Cardiac atrium fibroblast (primary cell): ENCODE data around the gene NHSL1. TPM values are rescaled to one million over a fixed set of nuclear protein-coding genes. Genes with fewer than 3 reads are reported as not detected.

Source experiments
- total RNA-seq: library from RNA; depleted of rRNA; stranded (reverse); fragments of >200 nt; gene quantifications from 2 replicates; pipeline ENCODE4 v1.2.3, GENCODE V29; 2015

NHSL1 gene, protein sequence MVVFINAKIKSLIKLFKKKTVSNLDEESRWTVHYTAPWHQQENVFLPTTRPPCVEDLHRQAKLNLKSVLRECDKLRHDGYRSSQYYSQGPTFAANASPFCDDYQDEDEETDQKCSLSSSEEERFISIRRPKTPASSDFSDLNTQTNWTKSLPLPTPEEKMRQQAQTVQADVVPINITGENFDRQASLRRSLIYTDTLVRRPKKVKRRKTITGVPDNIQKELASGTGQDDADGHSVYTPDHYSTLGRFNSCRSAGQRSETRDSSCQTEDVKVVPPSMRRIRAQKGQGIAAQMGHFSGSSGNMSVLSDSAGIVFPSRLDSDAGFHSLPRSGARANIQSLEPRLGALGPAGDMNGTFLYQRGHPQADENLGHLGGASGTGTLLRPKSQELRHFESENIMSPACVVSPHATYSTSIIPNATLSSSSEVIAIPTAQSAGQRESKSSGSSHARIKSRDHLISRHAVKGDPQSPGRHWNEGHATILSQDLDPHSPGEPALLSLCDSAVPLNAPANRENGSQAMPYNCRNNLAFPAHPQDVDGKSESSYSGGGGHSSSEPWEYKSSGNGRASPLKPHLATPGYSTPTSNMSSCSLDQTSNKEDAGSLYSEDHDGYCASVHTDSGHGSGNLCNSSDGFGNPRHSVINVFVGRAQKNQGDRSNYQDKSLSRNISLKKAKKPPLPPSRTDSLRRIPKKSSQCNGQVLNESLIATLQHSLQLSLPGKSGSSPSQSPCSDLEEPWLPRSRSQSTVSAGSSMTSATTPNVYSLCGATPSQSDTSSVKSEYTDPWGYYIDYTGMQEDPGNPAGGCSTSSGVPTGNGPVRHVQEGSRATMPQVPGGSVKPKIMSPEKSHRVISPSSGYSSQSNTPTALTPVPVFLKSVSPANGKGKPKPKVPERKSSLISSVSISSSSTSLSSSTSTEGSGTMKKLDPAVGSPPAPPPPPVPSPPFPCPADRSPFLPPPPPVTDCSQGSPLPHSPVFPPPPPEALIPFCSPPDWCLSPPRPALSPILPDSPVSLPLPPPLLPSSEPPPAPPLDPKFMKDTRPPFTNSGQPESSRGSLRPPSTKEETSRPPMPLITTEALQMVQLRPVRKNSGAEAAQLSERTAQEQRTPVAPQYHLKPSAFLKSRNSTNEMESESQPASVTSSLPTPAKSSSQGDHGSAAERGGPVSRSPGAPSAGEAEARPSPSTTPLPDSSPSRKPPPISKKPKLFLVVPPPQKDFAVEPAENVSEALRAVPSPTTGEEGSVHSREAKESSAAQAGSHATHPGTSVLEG (N-terminal part only)
- 10.5 and 11.4 TPM in 2 replicates for total RNA-seq

DNA sequence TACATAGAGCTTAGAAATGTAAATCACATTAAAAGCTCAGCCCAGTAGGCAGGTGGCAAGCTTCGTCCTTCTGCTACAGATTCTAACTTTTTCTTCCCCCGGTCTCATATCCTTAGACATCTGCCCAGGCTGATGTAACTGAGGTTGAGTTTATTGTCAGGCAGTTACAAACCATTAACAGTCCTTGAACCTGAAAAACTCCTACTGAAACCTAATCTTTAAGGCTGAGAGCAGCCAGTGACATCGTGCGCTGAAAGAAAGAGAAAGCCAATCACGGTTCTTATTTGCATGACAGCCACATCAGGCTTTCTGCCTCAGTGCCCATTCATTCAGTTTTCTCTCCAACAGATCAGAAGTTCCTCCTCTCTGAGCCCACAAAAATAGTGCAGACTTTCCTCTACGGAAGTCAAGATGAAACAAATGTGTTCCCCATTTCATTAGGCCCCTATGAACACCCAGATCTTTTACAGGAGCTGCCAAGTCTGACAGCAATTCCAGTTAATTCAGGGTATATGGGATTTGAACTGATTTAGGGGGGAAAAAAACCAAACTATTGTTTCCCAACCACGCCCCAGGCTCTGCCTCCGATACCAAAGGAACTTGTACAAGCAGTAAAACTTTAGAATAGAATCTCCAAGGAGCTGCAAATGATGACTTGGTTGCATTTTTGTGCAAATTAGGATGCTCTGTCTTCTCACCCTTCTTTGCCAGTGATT is at the start of gene NHSL1:
Gene NHSL1 (minus strand): TSS at position 192 of the 716 bp plus-strand sequence. CDS start 204 bp downstream, outside the sequence.

DNA sequence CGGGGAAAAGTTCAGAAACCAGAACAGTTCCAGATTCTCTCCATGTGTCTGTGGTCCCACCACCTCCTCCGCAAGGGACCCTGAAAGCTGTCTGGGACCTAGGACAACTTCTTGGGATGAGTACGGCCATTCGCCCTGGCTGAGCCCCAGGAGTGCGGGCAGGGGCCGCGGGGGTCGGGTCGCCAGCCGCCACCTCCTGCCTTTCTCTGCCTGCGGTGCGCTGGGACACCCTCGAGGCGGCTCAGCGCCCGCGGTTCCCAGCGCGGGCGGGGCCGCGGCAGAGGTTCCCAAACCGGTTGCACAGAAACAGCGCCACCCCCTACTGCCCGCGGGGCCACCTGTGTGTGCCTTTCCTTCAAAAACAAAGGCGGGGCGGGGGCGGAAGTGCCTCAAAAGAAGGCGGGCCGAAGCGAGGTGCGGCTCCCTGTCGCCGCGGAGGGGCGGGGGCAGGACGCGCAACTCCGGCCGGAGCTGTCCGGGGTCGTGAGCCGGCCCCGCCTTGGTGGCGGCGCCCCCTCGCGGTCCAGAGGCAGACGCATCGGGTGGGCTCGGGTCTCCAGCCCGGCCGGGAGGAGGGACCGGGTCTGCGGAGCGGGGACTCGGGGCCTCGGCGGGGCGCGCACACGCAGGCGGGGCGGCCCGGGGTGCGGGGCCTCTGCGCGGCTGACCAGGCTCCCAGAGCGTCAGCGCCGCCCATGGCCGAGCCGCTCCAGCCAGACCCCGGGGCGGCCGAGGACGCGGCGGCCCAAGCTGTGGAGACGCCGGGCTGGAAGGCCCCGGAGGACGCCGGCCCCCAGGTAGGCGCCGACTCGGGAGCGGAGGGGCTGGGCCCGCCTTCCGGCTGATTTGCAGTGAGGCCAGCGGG is 95.3 kb downstream of the NHSL1 start, which contains the start of gene HEBP2:
Gene HEBP2 (plus strand): TSS at position 423 of the 865 bp plus-strand sequence. CDS start 273 bp downstream, at position 696.

DNA sequence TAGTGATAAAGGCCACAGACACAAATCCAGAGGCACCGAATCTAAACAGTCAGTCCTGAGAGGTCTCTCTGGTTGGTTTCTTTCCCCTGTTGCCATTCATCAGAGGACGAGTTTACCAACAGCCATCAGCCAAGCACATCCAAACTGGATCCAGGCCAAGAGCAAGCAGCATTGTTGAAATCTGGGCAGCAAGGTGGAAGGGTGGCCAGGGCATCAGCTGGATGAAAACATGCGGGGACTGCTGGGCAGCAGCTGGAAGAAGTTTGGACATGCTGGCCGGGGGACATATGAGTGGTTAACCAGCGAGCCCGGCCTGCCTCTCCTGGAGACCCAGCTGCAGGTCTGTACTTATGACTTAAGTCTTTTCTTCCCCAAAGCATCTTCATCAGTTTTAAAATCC is 121.5 kb downstream of the NHSL1 start, which contains the start of gene SMIM28:
Gene SMIM28 (plus strand): TSS at position 62 of the 400 bp plus-strand sequence. CDS start 168 bp downstream, at position 230.

Other genes starting within 250 kb of the NHSL1 start
- gene SMIM28, start 121.6 kb downstream of the NHSL1 start, total RNA-seq, result not detected in 2 replicates
- 19.3 and 26.2 TPM in 2 replicates for gene HEBP2, start 95.3 kb downstream of the NHSL1 start, total RNA-seq